Measurements from ENCODE around the gene ZNF236.

GRCh38 chr18:76846217-76846616, 23.9 kb downstream of the ZNF236 start:
- TF ChIP-seq CTCF (IDR thresholded peaks at IDR 0.05) (no peak), EZH2 (IDR thresholded peaks at IDR 0.05) (no peak), EZH2phosphoT487 (IDR thresholded peaks at IDR 0.05) (no peak)

Data from neural progenitor cell (in vitro differentiated cells).